ENCODE measurements around the gene TRIM56. TPM values are rescaled to one million over a fixed set of nuclear protein-coding genes. Genes with fewer than 3 reads are reported as not detected.
"Not testable (repeated sequence)": the region's sequence is repeated elsewhere in the genome, so short reads cannot be mapped to it uniquely, and the experiment has no call there.

Gene TRIM56
- total RNA-seq, 1 donor from 2014 or later, result 47.1 TPM

DNA sequence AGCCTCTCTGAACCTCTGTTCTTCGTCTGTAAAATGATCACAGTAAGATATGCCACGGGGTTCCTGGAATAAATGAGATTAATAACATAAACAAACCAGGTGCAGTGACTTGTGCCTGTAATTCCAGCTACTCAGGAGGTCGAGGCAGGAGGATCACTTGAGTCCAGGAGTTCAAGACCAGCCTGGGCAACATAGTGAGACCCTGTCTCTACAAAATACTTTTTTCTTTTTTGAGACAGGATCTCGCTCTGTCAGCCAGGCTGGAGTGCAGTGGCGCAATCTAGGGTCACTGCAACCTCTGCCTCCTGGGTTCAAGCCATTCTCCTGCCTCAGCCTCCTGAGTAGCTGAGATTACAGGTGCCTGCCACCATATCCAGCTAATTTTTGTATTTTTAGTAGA lies 20.0 kb downstream of the TRIM56 start:
- DNase-seq (ENCODE audit: low spot score); intact Hi-C loops (cut with DNase I); ATAC-seq: not testable (repeated sequence)

DNA sequence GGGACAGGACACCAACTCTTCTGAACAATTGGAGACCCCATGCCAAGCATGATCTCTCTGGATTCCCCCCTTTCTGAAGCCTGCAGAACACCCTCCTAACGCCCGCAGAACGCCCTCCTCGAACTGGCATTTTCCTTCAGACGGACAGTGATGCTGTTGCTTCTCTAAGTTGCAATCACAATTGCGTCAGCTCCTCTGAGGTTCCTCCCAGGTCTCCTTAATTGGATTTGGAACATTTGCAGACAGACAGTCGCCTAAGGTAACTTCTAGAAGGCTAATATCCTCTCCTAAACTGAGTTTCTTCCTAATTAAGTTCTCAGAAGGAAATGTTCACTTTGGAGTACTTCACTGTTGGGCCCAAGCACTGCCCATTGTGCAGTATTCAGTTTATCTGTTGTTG lies 21.1 kb downstream of the TRIM56 start:
- DNase-seq (ENCODE audit: low spot score) (no peak), ATAC-seq (no peak)
- intact Hi-C loops (cut with DNase I), result no loop called here

DNA sequence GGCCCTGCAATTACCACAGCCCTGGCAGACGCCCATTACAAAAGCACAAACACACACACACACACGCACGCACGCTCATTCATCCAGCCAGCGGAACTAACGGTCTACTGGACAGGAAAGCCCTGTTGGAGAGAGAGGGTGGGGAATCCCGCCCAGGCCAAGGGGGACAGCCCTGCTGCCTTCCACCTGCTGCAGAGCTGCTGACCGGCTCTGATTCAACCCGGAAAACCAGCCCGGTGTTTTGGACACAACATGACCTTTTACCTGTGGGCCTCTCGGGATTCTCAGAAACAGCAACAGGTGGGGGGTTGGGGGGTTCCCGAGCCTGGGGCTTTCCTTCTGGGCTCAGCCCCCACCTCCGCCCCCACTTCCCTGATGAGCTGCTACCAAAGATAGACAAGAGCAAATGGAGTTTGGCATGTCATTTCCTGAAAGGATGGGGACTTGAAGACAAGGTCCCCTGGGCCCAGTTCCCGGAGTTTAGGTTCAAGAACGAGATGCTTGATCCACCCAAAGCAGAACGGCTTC lies 23.1 kb downstream of the TRIM56 start:
- intact Hi-C loops (cut with DNase I), result no loop called here
- DNase-seq (ENCODE audit: low spot score) (no peak), ATAC-seq (peak; percentile 75)

DNA sequence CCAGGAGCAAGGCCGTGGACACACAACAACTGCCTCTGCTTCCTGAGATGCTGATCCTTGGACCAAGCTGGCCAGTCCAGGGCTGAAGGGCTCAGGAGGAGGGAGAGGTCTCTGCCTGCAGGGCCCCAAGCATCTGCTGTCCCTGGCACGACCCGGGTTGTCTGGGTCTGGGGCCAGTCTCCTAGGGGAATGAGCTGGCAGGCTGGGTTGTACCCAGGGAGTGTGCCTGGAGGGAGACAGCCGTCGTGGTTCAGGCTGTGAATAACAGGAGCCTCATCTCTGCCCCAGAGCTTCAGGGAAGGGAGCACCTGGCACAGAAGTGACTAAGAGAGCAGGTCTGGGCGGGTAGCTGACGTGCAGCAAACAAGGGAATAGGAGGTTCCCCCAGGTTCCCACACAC lies 23.7 kb downstream of the TRIM56 start:
- DNase-seq (ENCODE audit: low spot score), result no peak
- no peak for ATAC-seq

DNA sequence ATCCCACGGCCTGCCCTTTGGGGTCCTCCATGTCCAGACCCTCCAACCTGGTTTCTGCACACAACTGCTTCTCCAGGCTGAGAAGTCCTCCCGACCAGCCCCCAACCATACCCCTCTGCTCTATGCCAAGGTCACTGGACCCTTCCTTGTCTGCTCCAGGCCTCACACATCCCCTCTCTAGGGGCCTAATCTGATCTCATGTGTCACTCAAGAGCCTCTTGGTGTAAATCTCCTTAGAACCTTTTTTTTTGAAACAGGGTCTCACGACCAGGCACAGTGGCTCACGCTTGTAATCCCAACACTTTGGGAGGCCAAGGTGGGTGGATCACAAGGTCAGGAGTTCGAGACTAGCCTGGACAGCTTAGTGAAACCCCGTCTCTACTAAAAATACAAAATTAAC lies 24.1 kb downstream of the TRIM56 start:
- intact Hi-C loops (cut with DNase I), result no loop called here
- no peak for ATAC-seq
- DNase-seq (ENCODE audit: low spot score), result no peak

More for the DNA sequence above, 23.7 kb downstream of the TRIM56 start:
- intact Hi-C loops (cut with DNase I), result no loop called here

DNA sequence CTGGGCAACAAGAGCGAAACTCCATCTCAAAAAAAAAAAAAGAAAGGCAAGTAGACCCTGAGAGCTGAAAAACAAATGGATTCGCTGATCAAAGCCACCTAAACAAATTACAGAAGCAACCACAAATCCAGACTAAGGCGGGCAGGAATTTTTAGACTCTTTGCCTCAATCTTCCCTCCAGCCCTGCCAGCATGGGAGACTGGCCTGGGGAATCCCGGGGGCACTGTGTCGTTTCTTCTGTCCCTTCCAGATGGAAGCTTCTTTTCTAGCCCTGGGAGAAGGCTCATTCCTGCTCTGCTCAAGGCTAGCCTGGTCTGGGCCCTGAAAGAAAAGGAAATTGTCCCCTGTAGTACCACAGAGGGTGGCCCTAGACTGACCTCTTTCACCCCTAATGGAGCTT lies 26.0 kb downstream of the TRIM56 start:
- intact Hi-C loops (cut with DNase I), result no loop called here
- DNase-seq (ENCODE audit: low spot score), result no peak
- no peak for ATAC-seq

GRCh38 chr7:101112233-101112632 lies 27.0 kb downstream of the TRIM56 start:
- ATAC-seq (peak; percentile 42), DNase-seq (ENCODE audit: low spot score) (no peak)
- intact Hi-C loops (cut with DNase I), result no loop called here

DNA sequence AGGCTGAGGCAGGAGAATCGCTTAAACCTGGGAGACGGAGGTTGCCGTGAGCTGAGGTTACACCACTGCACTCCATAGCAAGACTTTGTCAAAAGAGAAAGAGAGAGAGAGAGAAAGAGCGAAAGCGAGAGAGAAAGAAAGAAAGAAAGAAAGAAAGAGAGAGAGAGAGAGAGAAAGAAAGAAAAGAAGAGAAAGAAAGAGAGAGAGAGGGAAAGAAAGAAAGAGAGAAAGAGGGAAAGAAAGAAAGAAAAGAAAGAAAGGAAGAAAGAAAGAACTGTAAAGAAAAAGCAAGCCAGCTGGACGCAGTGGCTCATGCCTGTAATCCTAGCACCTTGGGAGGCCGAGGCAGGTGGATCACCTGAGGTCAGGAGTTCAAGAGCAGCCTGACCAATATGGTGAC lies 27.9 kb downstream of the TRIM56 start:
- intact Hi-C loops (cut with DNase I); DNase-seq (ENCODE audit: low spot score); ATAC-seq: not testable (repeated sequence)

DNA sequence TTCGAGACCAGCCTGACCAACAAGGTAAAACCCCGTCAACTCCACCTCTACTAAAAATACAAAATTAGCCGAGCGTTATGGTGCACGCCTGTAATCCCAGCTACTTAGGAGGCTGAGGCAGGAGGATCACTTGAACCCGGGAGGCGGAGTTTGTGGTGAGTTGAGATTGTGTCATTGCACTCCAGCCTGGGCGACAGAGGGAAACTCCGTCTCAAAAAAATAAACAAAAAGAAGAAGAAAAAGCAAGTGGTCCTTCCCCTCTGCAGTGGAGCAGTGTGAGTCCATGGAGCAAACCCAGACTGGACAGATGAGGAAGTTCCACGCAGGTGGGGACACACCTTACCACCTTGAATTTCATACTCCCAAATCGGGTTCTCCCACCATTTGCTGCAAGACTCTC lies 28.6 kb downstream of the TRIM56 start:
- intact Hi-C loops (cut with DNase I), result no loop called here
- no peak for DNase-seq (ENCODE audit: low spot score)
- ATAC-seq, result no peak

GRCh38 chr7:101114492-101114891 lies 29.2 kb downstream of the TRIM56 start:
- intact Hi-C loops (cut with DNase I), result no loop called here
- ATAC-seq (no peak), DNase-seq (ENCODE audit: low spot score) (no peak)

DNA sequence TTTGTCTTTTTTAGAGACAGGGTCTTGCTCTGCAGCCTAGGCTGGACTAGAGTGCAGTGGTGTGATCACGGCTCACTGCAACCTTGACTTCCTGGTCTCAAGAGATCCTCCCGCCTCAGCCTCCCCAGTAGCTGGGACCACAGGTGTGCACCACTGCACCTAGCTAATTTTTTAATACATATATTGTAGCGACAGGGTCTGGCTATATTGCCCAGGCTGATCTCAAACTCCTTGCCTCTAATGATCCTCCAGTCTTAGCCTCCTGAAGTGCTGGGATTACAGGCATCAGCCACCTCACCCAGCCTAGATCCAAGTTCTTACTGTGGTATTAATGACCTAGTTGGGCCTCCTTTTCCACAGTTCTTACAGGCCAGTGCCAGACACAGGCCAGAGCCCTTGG lies 29.9 kb downstream of the TRIM56 start:
- intact Hi-C loops (cut with DNase I), result no loop called here
- DNase-seq (ENCODE audit: low spot score) (no peak), ATAC-seq (no peak)

DNA sequence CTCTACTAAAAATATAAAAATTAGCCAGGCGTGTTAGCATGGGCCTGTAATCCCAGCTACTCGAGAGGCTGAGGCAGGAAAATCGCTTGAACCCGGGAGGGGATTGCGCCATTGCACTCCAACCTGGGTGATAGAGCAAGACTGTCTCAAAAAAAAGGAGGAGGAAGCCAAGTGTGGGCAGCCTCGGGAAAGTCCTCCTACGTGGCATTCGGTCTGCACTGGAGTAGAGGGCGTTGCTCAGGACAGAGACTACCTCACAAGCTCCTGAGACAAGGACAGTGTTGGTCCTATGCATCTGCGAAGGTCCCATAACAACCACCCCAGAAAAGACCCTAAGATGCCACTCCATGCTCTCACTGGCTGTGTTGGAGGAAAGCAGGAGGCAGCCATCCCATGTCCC lies 31.6 kb downstream of the TRIM56 start:
- ATAC-seq (no peak), DNase-seq (ENCODE audit: low spot score) (no peak)
- intact Hi-C loops (cut with DNase I), result no loop called here

DNA sequence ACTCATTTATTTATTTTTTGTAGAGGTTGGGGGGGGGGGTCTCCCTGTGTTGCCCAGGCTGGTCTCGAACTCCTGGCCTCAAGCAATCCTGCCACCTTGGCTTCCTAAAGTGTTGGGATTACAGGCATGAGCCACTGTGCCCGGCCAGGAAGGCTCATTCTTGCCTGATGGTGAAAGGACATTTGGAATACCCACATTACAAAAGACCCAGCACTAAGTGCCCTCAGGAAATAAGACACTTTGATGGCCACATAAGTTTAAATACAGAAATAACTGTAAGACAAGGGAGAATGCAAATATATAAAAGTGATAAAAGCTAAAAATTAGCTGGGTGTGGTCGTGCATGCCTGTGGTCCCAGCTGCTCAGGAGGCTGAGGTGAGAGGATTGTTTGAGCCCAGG lies 33.6 kb downstream of the TRIM56 start:
- no peak for ATAC-seq
- DNase-seq (ENCODE audit: low spot score), result no peak
- intact Hi-C loops (cut with DNase I), result no loop called here

GRCh38 chr7:101119876-101120275 lies 34.6 kb downstream of the TRIM56 start:
- ATAC-seq, result no peak
- intact Hi-C loops (cut with DNase I), result no loop called here
- DNase-seq (ENCODE audit: low spot score), result no peak

DNA sequence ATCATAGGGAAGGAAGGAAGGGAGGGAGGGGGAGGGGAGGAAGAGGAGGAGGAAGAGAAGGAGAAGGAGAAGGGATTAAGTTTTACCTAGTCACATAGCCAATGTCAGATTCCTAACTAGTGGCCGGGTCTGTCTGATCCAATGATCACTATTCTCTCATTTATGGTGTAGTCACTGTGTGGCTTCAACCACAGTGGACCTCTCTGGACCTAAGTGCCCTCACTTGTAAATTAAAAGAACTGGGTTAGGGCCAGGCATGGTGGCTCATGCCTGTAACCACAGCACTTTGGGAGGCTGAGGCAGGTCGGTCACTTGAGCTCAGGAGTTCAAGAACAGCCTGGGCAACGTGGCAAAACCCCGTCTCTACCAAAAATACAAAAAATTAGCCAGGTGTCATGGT lies 35.0 kb downstream of the TRIM56 start:
- intact Hi-C loops (cut with DNase I), result no loop called here
- ATAC-seq (no peak), DNase-seq (ENCODE audit: low spot score) (no peak)

DNA sequence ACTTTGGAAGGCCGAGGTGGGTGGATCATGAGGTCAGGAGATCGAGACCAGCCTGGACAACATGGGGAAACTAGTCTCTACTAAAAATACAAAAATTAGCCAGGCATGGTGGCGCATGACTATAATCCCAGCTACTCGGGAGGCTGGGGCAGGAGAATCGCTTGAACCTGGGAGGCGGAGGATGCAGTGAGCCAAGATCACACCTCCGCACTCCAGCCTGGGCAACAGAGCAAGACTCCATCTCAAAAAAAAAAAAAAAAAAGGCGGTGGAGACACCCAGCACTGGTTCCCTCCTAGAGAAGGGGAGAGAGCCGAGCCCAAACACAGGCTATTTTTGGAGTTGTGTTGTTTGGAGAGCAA lies 36.3 kb downstream of the TRIM56 start:
- intact Hi-C loops (cut with DNase I); ATAC-seq: not testable (repeated sequence)

DNA sequence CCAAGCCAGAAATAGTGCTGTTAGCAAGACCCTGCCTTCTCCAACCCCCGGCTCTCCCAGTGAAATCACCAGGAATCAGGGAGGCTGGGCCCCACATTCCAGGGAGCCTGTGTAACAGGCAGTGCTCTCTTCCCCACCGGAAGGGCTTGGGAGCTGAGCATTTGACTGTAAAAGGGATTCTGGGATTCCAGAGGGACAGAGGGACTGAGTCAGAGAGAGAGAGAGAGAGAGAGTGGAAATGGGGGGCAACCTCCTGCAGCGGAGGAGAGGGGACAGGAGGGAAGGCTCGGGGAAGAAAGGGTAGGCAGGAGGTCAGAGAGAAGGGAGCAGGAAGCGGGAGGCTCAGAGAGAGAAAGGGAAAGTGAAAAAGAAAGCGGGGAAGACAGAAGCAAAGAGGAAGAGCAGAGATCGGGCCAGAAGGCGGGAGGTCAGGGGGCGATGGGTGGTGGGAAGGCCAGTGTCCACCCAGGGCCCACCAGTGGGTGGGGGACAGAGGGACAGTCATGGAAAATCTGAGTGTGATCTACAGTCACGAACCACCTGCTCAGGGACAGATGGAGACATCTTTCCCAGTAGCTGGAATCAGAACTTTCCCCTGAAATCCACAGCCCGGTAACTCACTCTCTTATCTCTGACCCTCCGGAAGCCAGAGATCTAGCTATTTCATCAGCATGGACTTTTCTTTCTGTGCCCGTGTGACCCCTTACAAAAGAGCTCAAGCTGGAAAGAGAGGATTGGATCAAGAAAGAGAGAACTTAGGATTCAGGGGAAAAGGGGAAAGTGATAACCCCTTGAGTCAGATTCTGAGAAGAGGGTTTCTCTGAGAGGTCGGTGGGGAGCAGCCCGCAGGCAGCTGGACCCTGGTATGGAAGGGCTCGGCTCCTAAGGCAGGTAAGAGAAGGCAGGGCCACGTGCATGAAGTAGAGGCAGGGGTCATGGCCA lies 37.0 kb downstream of the TRIM56 start:
- ATAC-seq, result peak; percentile 71
- DNase-seq (ENCODE audit: low spot score), result peak; percentile 77
- intact Hi-C loops (cut with DNase I), result no loop called here

More for the DNA sequence above, 36.3 kb downstream of the TRIM56 start:
- DNase-seq (ENCODE audit: low spot score), result not testable (repeated sequence)

- intact Hi-C loops (cut with DNase I), result no loop called here
- no peak for DNase-seq (ENCODE audit: low spot score)
- no peak for ATAC-seq
These were observed 37.8 kb downstream of the TRIM56 start for GRCh38 chr7:101122933-101123702.

DNA sequence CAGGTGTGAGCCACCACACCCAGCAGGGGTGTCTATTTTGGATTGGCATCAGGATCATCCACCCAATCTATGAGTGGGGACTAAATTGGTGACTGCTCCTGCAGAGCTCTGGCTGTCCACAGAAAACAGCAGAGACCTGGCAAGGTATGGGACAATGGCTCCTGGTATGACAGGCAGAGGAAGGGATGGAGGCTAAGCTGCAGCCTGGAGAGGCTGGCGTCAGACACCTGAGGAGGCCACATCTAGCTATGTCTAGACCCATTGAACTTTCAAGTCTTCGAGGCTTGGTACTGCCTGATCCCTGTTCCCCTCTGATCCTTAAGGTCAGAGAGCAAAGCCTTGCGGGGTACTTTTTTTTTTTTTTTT lies 38.4 kb downstream of the TRIM56 start:
- ATAC-seq, result no peak
- intact Hi-C loops (cut with DNase I), result no loop called here
- DNase-seq (ENCODE audit: low spot score), result no peak
